Measurements from ENCODE around the gene EGFL7.

EGFL7 gene

DNA sequence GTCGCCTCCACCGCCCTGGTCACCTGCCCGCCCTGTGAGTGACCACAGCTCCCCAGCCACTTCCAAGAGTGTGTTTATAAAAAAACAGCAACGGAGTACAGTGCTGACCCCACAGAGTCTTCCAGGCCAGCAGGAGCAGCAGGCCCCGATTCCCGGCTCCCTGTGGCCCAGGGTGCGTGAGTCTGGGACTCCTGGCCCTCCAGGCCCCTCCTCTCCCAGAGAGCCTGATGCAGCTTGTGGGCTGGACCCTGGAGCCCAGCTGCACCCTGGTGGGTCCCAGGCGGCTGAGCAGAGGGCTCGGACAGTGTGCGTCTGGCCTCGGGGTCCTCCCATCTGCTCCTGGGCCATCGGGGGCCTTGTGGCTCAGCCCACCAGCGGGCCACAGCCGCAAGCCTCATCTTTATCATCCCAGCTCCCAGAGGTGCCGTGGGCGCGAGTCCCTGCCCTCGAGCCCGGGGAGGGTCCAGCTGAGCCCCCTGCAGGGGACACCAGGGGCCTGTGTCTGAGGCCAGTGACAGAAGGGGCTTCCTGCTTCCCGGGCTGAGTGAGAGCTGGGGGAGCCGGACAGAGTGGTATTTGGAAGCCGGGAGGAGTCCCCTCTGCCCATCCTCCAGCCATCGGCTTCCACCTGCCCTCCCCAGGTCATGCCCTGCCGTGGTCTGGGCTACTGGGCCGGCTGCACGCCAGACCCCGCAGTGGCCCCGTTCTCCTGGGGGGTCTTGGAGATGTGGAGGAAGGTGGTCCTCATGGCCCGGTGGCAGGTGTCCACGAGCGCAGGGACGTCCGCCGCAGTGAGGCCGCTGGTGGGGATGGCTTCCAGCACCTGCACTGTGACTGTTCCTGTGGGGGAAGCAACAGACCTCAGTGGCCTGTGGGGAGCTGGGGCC, 10.6 kb downstream of the EGFL7 start:
- TF ChIP-seq ARNT (IDR thresholded peaks at IDR 0.05) (no peak), SUZ12 (IDR thresholded peaks at IDR 0.05) (no peak), ZNF384 (IDR thresholded peaks at IDR 0.05) (no peak), L3MBTL2 (conservative IDR thresholded peaks at IDR 0.05) (no peak), SP1 (IDR thresholded peaks at IDR 0.05) (no peak), FOXK2 (IDR thresholded peaks at IDR 0.05) (no peak), ELF4 (IDR thresholded peaks at IDR 0.05) (no peak), TARDBP (IDR thresholded peaks at IDR 0.05) (no peak), NFRKB (IDR thresholded peaks at IDR 0.05) (no peak), BHLHE40 (IDR thresholded peaks at IDR 0.05; ENCODE audit: borderline replicate concordance) (no peak), LEF1 (IDR thresholded peaks at IDR 0.05; ENCODE audit: borderline replicate concordance) (no peak), CTBP1 (IDR thresholded peaks at IDR 0.05; ENCODE audit: borderline replicate concordance) (no peak), FOXA1 (IDR thresholded peaks at IDR 0.05) (no peak), FOXM1 (IDR thresholded peaks at IDR 0.05; ENCODE audit: borderline replicate concordance) (no peak)
- TF ChIP-seq, protein P1, sequence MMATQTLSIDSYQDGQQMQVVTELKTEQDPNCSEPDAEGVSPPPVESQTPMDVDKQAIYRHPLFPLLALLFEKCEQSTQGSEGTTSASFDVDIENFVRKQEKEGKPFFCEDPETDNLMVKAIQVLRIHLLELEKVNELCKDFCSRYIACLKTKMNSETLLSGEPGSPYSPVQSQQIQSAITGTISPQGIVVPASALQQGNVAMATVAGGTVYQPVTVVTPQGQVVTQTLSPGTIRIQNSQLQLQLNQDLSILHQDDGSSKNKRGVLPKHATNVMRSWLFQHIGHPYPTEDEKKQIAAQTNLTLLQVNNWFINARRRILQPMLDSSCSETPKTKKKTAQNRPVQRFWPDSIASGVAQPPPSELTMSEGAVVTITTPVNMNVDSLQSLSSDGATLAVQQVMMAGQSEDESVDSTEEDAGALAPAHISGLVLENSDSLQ (IDR thresholded peaks at IDR 0.05) = no peak
- no peak for DNase-seq (ENCODE audit: extremely low spot score)
- ChIA-PET CTCF (interaction anchor here (1.1 to 1.9 kb wide), 2 partner anchors 11 to 26 kb away, joined by 3 to 8 read pairs; partner anchors contain the start of gene EGFL7), POLR2A (no interaction called here)

DNA sequence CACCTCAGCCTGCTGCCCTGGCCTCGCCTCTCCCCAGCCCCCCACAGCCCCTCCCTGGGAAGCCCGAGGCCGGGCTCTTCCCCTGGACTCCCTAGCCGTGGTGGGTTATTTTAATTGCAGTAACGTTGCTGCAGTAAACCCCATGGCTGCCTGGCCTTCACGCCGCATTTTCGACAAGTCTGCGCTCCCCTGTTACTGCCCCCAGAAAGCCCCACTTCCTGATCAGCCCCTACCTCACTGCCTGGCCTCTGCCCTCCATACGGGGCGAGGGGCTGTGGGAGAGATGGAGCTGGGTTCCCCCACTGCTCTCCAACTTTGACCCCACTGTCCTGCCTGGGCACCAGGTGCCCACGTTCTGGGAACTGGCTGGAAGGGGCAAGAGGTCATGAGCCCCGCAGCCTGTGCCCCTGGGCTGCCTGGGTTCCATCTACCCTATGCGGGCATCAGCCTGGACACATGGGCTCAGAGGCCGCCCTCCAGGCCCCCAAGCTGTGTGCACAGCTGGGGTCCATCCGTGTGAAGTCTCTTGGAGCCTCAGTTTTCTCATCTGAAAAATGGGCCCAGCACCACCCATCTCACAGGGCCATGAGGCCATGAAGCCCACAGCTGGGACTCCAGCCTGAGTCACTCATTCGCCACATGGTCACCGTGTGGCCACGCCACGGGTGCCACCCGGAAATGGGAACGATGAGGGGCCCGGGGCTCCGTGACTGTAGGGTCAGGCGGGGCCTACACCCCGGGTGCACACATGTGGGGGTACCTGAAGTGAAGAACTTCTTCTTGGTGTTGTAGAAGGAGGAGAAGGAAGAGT, 11.5 kb downstream of the EGFL7 start:
- TF ChIP-seq, protein P1 (IDR thresholded peaks at IDR 0.05) = no peak
- TF ChIP-seq ZNF384 (IDR thresholded peaks at IDR 0.05) (no peak), CTBP1 (IDR thresholded peaks at IDR 0.05; ENCODE audit: borderline replicate concordance) (no peak), HDGF (IDR thresholded peaks at IDR 0.05; ENCODE audit: borderline replicate concordance) (no peak), FOXK2 (IDR thresholded peaks at IDR 0.05) (no peak), LEF1 (IDR thresholded peaks at IDR 0.05; ENCODE audit: borderline replicate concordance) (no peak)
- POLR2A ChIA-PET = no interaction called here
- CTCF ChIA-PET = no interaction called here
- DNase-seq (ENCODE audit: extremely low spot score) = no peak

DNA sequence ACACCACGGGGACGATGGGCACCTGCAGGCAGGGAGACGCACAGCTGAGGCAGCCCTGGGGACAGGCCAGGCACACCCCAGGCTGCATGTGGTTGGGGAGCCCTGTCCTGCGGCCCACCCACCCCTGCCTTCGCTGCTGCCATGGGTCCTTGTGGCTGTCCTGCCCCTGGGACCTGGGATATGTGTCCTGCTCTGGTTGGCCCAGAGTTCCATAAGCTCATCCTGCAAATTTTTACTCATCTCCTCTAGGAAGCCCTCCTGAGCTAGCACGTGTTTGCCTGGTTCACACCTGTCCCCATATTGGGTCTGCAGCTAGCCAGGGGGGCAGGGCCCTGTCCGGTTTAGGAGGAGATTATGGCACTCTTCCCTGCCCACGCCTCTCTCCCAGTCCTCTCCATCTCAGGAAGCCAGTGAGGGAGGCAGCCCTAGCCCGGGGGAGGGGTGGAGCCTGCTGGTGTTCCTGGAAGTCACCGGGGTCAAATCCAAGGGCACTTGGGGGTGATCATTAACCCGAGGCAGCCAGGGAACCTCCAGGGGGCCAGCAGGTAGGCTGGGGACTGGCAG, 12.2 kb downstream of the EGFL7 start:
- POLR2A ChIA-PET = no interaction called here
- no peak for DNase-seq (ENCODE audit: extremely low spot score)
- CTCF ChIA-PET = no interaction called here
- TF ChIP-seq L3MBTL2 (conservative IDR thresholded peaks at IDR 0.05) = no peak
- no peak for TF ChIP-seq HDGF (IDR thresholded peaks at IDR 0.05; ENCODE audit: borderline replicate concordance)
- no peak for TF ChIP-seq LEF1 (IDR thresholded peaks at IDR 0.05; ENCODE audit: borderline replicate concordance)
- no peak for TF ChIP-seq FOXA1 (IDR thresholded peaks at IDR 0.05)
- TF ChIP-seq FOXM1 (IDR thresholded peaks at IDR 0.05; ENCODE audit: borderline replicate concordance) = no peak
- TF ChIP-seq ZNF384 (IDR thresholded peaks at IDR 0.05) = no peak
- no peak for TF ChIP-seq SUZ12 (IDR thresholded peaks at IDR 0.05)
- TF ChIP-seq, protein P1 (IDR thresholded peaks at IDR 0.05) = no peak
- no peak for TF ChIP-seq ELF4 (IDR thresholded peaks at IDR 0.05)
- TF ChIP-seq CTBP1 (IDR thresholded peaks at IDR 0.05; ENCODE audit: borderline replicate concordance) = no peak
- TF ChIP-seq SP1 (IDR thresholded peaks at IDR 0.05) = no peak
- TF ChIP-seq TARDBP (IDR thresholded peaks at IDR 0.05) = no peak
- no peak for TF ChIP-seq NFRKB (IDR thresholded peaks at IDR 0.05)
- TF ChIP-seq BHLHE40 (IDR thresholded peaks at IDR 0.05; ENCODE audit: borderline replicate concordance) = no peak
- no peak for TF ChIP-seq ARNT (IDR thresholded peaks at IDR 0.05)
- TF ChIP-seq FOXK2 (IDR thresholded peaks at IDR 0.05) = no peak

DNA sequence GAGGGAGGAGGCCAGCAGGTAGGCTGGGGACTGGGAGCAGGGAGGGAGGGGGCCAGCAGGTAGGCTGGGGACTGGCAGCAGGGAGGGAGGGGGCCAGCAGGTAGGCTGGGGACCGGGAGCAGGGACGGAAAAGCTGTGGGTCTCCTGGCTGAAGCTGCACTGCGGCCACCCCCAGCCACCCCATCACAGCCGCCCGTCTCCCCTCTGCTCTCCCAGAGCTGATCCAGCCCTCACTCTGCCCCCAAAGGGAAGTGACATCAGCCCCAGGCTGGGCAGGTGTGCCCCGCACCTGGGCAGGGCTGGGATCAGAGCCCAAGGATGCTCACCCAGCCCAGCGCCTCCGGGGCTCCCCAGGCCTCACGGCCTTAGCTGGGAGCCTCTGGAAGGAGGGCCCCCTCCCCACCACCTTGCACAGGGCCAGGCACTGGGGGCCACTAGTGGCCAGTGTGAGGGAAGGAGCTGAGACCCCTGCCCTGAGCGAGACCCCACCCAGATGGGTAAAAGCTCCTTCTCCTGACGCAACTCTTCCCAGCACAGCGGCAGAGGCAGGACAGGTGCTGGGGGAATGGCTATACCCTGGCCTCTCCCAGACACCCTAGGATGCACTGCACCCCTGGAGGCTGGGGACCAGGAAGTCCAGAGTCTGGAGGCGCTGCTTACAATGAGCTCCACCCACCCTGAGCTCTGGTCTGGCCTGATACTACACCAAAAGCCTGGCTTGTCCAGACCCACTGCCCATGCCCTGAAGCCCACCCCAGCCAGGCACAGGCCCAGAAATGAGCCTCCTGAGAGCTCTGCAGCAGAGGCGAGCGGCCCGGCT, 13.0 kb downstream of the EGFL7 start:
- ChIA-PET POLR2A (no interaction called here), CTCF (interaction anchor here (1.0 kb wide), 1 partner anchor 15 kb away, joined by 3 read pairs; no protein-coding TSS in a partner anchor)
- no peak for DNase-seq (ENCODE audit: extremely low spot score)
- no peak for TF ChIP-seq SUZ12 (IDR thresholded peaks at IDR 0.05)
- no peak for TF ChIP-seq ZNF384 (IDR thresholded peaks at IDR 0.05)
- no peak for TF ChIP-seq HDGF (IDR thresholded peaks at IDR 0.05; ENCODE audit: borderline replicate concordance)
- TF ChIP-seq, protein P1 (IDR thresholded peaks at IDR 0.05) = no peak
- no peak for TF ChIP-seq FOXK2 (IDR thresholded peaks at IDR 0.05)
- TF ChIP-seq ARNT (IDR thresholded peaks at IDR 0.05) = no peak
- no peak for TF ChIP-seq CTBP1 (IDR thresholded peaks at IDR 0.05; ENCODE audit: borderline replicate concordance)
- TF ChIP-seq SP1 (IDR thresholded peaks at IDR 0.05) = no peak
- no peak for TF ChIP-seq FOXA1 (IDR thresholded peaks at IDR 0.05)
- TF ChIP-seq LEF1 (IDR thresholded peaks at IDR 0.05; ENCODE audit: borderline replicate concordance) = no peak
- no peak for TF ChIP-seq TARDBP (IDR thresholded peaks at IDR 0.05)
- no peak for TF ChIP-seq ELF4 (IDR thresholded peaks at IDR 0.05)
- no peak for TF ChIP-seq L3MBTL2 (conservative IDR thresholded peaks at IDR 0.05)

All from HEK293T (cell line).